Mononuclear cell (primary cell): ENCODE results near the gene MARCHF11. TPM values are rescaled to one million over a fixed set of nuclear protein-coding genes. Genes with fewer than 3 reads are reported as not detected.

ENCODE experiments used
- H3K27me3 ChIP-seq: 2 replicates; pipeline ENCODE4 v1.6.0; 2011; ENCODE audit warnings: low read length, control low read depth; ENCODE audit not compliant: insufficient read depth
- H3K4me1 ChIP-seq: 2 replicates; pipeline ENCODE4 v1.5.1; 2011; ENCODE audit warnings: mild to moderate bottlenecking, low read length, control low read depth; ENCODE audit not compliant: insufficient read depth
- H3K4me3 ChIP-seq: 2 replicates; pipeline ENCODE4 v1.5.1; 2011; ENCODE audit warnings: mild to moderate bottlenecking, low read length, moderate library complexity
- H3K9me3 ChIP-seq: 2 replicates; pipeline ENCODE4 v1.5.1; 2011; ENCODE audit warnings: low read depth, mild to moderate bottlenecking, control low read depth, low read length
- total RNA-seq: library from RNA; depleted of rRNA; stranded (reverse); fragments of >200 nt; gene quantifications from one replicate; pipeline ENCODE4 v1.2.3, GENCODE V29; 2012

MARCHF11 gene
- total RNA-seq, result not detected

DNA sequence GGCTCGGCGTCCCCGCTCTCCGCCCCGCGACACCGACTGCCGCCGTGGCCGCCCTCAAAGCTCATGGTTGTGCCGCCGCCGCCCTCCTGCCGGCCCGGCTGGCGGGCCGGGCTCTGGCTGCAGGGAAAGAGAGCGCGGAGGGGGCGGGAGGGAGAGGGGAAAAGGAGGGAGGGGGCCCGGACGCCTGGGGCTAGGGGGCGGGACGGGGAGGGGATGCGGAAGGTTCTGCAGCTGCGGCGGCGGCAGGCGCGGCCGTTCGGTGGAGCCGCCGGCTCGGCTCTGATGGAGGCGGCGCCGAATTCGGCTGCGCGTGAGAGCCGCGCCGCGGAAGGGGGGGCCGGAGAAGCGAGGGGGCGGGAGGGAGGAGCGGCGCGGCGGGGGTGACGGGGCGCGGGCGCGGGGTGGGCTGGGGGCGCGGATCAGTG, at the start of gene MARCHF11:
MARCHF11 (minus strand) TSS at position 281 of the 425 bp plus-strand sequence; CDS start at position 65, 216 bp downstream.
- Histone ChIP-seq H3K4me1 (no peaks in the 10 kb centered on the region), H3K27me3 (peaks cover 44% of the 10 kb centered on the region), H3K4me3 (no peak within 1 kb of the TSS), H3K9me3 (no peaks in the 10 kb centered on the region)

DNA sequence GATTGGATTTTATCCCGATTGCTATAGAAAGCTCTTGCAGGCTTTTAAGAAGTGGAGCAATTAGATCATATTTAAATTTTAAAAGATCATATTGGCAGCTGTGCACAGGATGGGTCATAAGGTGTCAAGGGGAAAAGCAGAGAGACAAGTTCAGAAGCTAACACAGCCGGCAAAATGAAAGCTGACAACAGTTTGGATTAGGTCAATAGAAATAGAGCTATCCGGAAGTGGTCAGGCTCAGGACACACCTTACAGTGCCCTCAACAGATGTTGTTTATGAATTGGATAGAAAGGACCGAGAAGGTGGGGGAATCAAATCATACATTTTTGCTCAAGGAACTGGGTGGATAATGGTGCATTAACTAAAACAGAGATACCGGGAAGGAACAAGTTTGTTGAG, 46.3 kb upstream of the MARCHF11 start:
- no peak overlapping the region for H3K4me3 ChIP-seq
- no peaks in the 10 kb centered on the region for H3K9me3 ChIP-seq

GRCh38 chr5:16192311-16192710, 12.7 kb upstream of the MARCHF11 start:
- Histone ChIP-seq H3K9me3 (no peaks in the 10 kb centered on the region), H3K27me3 (no peaks in the 10 kb centered on the region), H3K4me1 (no peaks in the 10 kb centered on the region), H3K4me3 (no peak overlapping the region)

More for the DNA sequence above, 46.3 kb upstream of the MARCHF11 start:
- H3K4me1 ChIP-seq, result no peaks in the 10 kb centered on the region
- no peaks in the 10 kb centered on the region for H3K27me3 ChIP-seq

DNA sequence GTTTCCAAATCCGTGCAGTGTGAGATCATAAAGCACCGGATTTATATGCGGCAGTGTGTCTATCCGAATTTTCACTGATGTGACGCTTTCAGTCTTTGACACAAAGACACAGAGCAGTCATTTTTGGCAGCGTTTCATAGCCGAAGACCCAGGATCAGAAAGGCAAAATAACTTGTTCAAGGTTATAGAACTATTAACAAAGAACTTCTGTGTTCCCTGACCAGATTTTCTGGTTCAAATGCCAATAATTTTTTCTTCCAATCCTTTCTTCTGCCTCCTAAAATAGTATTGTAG, 1.1 kb upstream of the MARCHF11 start:
- Histone ChIP-seq H3K27me3 (peaks cover 44% of the 10 kb centered on the region), H3K4me1 (no peaks in the 10 kb centered on the region), H3K4me3 (no peak overlapping the region), H3K9me3 (no peaks in the 10 kb centered on the region)

DNA sequence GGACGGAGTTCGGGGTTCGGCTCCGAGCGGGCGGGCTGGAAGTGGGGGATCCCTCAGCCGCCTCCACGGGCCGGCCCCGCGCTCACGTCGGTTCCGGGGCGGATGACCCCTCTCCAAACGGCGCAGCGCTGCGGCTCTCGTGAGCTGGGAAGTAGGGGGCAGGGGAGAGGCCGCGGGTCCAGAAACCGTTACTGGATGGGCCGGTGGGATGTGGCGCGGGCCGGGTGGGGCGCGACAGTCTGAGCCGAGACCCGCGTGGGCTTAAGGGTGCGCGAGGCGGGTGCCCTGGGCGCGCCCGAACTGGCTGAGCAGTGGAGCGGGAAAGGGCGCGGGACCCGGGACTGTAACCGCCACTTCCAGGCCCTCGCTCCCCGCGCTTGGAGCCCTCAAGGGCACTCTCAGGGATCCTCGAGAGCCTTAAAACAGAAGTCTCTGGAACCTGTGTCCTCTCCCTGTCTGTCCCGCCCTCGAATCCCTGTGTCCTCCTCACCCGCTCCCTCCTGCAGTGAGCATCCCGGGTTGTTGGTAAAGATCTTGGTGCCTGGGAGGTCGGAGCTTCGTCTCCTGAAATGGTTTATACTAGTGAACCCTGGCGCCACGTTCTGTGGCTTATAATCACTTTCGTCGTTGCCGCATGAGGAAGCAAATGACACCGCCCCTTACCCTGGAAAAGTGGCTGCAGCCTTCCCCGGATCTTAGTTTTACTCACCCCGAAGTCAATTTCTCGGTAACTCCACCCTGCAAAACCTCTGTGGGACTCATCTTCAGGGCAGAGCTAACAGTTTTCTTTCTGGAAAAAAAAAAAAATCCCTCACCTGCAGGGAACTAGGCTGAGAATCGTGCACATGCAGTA, 571 bp upstream of the MARCHF11 start:
- no peaks in the 10 kb centered on the region for H3K4me1 ChIP-seq
- no peak overlapping the region for H3K4me3 ChIP-seq
- no peaks in the 10 kb centered on the region for H3K9me3 ChIP-seq
- peaks cover 44% of the 10 kb centered on the region for H3K27me3 ChIP-seq

DNA sequence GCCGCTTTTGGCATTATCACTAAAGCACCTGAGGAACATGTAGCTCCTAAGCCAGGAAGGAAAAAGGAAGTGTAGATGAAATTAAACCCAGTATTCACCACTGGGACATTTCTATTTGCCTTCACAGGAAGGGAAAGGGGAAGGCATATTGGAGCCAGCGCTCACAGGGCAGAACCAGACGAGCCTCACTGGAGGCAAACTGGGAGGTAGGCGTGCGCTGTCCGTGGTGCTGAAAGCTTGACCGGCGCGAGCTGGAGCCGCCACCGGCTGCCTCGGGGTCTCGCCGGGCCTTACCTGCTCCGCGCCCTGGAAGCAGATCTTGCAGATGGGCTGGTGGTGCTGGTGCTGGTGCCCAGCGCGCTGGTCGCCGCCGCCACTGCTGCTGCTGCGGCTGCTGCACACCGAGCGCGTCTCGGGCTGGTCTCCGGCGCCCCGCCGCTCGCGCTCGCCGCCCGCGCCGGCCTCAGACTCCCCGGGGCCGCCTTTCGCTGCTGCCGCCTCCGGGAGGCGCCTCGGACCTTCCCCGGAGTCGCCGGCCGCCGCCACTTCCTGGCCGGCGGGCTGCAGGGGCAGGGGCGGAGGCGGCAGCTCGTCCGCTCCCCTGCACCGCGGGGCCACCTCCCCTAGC, 732 bp downstream of the MARCHF11 start:
- Histone ChIP-seq H3K4me3 (no peak overlapping the region), H3K27me3 (peaks cover 44% of the 10 kb centered on the region), H3K9me3 (no peaks in the 10 kb centered on the region), H3K4me1 (no peaks in the 10 kb centered on the region)

- Histone ChIP-seq H3K27me3 (no peaks in the 10 kb centered on the region), H3K4me1 (no peaks in the 10 kb centered on the region), H3K4me3 (no peak overlapping the region), H3K9me3 (no peaks in the 10 kb centered on the region)
Observed at GRCh38 chr5:16169550-16169949, 10.0 kb downstream of the MARCHF11 start.

GRCh38 chr5:16160706-16161105, 18.9 kb downstream of the MARCHF11 start:
- Histone ChIP-seq H3K4me3 (no peak overlapping the region), H3K27me3 (no peaks in the 10 kb centered on the region), H3K9me3 (no peaks in the 10 kb centered on the region), H3K4me1 (no peaks in the 10 kb centered on the region)

DNA sequence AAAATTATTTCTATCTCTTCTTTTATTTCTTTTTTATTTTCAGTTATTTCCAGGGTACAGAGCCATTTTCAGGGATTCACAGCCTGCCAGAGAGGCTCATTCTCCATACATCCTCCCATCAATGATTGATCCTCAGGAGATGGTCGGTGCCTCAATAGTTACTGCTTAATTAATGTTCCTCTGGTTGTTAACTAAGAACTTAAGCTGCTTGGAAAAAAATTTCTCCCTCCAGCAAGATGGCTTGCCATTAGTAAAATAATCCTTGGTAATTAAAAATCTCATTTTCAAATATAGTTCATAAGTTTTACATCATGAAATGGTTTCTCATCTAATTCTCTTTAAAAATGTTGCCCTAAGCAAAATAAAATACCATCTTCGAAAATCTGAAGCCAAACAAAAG, 20.0 kb downstream of the MARCHF11 start:
- no peak overlapping the region for H3K4me3 ChIP-seq
- no peaks in the 10 kb centered on the region for H3K9me3 ChIP-seq
- H3K4me1 ChIP-seq, result no peaks in the 10 kb centered on the region
- no peaks in the 10 kb centered on the region for H3K27me3 ChIP-seq

DNA sequence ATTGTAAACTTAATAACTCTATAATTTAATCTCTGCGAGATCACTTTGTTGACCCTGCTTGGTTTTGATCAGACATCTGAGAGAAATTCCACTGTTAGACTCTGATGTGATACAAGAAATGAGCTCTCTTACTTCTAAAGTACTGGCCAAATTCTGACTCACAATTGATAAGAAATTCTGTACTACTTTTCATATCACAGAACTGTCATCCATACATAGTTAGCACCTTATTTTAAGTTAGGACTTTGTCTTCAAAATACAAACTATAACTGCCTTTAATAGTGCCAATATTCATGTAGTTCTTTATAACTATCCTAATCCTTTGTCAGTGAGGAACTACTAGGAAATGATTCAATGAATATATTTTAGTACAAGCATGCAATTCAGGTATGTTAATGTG, 23.4 kb downstream of the MARCHF11 start:
- Histone ChIP-seq H3K9me3 (no peaks in the 10 kb centered on the region), H3K4me1 (no peaks in the 10 kb centered on the region), H3K4me3 (no peak overlapping the region), H3K27me3 (no peaks in the 10 kb centered on the region)

GRCh38 chr5:16152601-16153568, 26.7 kb downstream of the MARCHF11 start:
- Histone ChIP-seq H3K9me3 (no peaks in the 10 kb centered on the region), H3K27me3 (no peaks in the 10 kb centered on the region), H3K4me3 (no peak overlapping the region), H3K4me1 (no peaks in the 10 kb centered on the region)

DNA sequence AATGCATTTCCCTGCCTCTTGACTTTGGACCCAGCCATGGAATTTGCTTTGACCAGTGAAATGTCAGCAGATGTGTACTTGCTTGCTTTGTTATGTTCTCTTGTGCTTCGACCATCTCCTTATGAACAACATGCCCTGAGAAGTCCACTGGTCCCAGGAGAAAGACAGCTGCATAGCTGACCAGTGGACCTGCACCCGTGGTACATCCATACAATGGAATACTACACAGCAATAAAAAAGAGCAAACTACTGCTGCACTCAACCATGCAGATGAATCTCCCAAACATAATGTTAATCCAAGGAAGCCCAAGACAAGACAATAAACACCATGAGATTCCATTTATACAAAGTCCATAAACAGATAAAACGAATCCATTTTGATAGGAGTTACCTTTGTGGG, 30.0 kb downstream of the MARCHF11 start:
- Histone ChIP-seq H3K4me1 (no peaks in the 10 kb centered on the region), H3K27me3 (no peaks in the 10 kb centered on the region), H3K4me3 (no peak overlapping the region)

DNA sequence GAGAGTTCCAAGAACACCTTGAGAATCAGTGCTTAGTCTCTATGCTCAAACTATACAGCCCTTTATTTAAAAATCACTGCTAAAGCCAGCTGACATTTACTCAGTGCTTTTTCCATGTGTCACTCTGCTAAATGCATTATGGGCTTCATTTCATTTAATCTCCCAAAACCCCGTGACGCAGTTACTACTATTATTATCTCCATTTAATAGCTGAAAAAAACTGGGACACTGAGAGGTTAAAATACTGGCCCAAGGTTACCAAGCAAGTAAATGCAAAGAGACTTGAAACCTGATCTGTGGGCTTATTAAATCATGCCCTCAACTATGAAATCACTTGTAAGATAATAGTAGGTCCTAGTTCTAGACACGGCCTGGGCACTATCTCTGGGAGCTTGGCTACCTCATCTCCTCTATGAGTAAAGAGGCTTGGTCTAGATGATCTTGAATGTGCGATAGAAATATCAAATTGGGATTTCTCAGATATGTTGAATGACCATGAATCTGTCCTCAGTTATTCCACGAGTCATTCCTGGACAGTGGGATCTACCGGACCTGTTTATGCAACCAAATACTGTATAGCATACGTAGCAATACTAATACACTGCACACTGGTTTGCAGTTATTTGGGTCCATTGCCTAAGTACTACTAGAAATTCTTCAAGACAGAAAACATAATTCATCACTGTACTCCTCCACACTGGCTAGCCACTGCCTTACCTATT, 32.3 kb downstream of the MARCHF11 start:
- Histone ChIP-seq H3K9me3 (no peaks in the 10 kb centered on the region), H3K27me3 (no peaks in the 10 kb centered on the region)

More for the DNA sequence above, 30.0 kb downstream of the MARCHF11 start:
- H3K9me3 ChIP-seq, result no peaks in the 10 kb centered on the region

DNA sequence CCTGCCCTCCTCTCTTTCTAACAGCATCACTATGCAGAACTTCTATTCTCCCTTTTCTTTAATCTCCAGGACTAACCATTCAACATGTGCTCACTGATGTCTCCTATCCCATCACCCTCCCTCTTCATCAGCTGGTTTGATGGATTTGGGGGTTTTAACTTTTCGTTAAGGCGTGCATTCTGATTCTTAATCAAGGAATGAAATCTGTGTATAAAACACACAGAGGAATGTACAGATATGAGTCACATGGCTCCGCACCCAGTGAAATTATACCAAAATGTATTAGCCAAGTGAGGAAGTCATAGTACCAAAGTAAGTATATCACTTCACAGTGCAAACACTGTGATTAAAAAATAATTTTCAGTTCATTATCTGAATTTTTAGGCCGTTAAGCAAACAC, 35.2 kb downstream of the MARCHF11 start:
- no peak overlapping the region for H3K4me3 ChIP-seq
- no peaks in the 10 kb centered on the region for H3K9me3 ChIP-seq
- no peaks in the 10 kb centered on the region for H3K27me3 ChIP-seq
- no peaks in the 10 kb centered on the region for H3K4me1 ChIP-seq

More for the DNA sequence above, 32.3 kb downstream of the MARCHF11 start:
- no peaks in the 10 kb centered on the region for H3K4me1 ChIP-seq
- H3K4me3 ChIP-seq, result no peak overlapping the region
